ENCODE results near the gene DGCR8. TPM values are rescaled to one million over a fixed set of nuclear protein-coding genes. Genes with fewer than 3 reads are reported as not detected.

DGCR8 gene
- total RNA-seq, 1 donor from 2014 or later: 29.5 TPM

DNA sequence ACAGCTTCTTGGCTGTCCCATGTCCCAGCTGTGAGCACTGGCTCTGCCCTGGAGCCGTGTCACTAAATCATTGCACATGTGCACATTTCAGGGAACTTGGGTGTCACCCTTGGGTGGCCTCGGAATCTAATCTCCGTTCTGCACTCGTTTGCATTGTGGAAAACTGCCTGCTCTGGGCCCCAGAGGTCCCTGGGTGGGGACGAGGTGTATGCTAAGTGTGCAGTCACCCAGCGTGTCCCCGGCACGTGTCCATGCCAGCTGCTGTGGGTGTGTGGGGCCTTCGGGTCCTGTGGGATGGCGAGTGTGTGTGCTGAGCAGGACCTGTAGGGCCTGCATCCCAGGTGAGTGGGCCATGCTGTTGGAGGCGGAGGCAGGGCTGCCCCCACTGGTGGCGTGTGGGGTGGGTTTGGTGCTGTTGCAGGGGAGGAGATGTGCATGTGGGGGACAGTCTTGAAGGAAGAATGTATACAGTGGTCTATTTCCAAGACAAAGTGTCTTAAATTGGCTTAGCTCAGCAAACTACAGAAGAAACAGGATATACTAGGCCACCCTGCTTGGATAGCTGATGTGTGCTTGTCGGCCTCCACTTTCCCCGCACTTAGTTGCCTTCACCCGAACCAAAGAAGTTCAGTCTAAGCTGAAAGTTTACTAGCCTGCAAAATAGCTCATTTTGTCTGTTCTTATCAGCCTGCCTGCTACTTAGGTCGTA lies 44.5 kb upstream of the DGCR8 start:
- H3K4me1 ChIP-seq: peaks cover 22% of the 10 kb centered on the region
- H3K9me3 ChIP-seq: no peaks in the 10 kb centered on the region
- intact Hi-C loops (cut with DNase I): no loop called here
- no peak overlapping the region for H3K27ac ChIP-seq
- TF ChIP-seq, protein P1, sequence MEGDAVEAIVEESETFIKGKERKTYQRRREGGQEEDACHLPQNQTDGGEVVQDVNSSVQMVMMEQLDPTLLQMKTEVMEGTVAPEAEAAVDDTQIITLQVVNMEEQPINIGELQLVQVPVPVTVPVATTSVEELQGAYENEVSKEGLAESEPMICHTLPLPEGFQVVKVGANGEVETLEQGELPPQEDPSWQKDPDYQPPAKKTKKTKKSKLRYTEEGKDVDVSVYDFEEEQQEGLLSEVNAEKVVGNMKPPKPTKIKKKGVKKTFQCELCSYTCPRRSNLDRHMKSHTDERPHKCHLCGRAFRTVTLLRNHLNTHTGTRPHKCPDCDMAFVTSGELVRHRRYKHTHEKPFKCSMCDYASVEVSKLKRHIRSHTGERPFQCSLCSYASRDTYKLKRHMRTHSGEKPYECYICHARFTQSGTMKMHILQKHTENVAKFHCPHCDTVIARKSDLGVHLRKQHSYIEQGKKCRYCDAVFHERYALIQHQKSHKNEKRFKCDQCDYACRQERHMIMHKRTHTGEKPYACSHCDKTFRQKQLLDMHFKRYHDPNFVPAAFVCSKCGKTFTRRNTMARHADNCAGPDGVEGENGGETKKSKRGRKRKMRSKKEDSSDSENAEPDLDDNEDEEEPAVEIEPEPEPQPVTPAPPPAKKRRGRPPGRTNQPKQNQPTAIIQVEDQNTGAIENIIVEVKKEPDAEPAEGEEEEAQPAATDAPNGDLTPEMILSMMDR (IDR thresholded peaks at IDR 0.05): no peak
- no peak for DNase-seq
- H3K4me3 ChIP-seq: no peak overlapping the region
- no peaks in the 10 kb centered on the region for H3K27me3 ChIP-seq (ENCODE audit: low read depth)
- no peak for ATAC-seq
- peaks cover 51% of the 10 kb centered on the region for H3K36me3 ChIP-seq

DNA sequence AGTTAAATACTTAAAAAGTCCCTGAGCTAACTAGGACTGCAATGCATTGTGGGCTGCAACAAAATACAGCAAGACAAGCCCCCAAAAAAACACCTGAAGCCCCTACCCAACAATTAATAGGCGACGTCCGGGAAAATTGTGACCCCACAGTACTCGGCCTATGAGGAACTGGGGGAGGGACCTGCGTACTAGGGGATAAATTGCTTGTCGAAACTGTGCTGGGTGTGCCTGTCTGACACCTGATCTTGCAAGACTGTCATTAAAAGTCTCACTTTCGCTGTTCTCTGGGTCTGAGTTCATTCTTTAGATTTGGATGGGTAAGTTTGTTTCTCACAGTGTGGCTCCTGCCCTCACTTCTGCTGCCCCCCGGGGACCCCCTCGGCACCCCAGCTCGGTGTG lies 44.0 kb upstream of the DGCR8 start:
- Histone ChIP-seq H3K36me3 (peaks cover 56% of the 10 kb centered on the region), H3K4me3 (no peak overlapping the region), H3K27ac (no peak overlapping the region), H3K27me3 (ENCODE audit: low read depth) (no peaks in the 10 kb centered on the region), H3K9me3 (no peaks in the 10 kb centered on the region), H3K4me1 (peaks cover 22% of the 10 kb centered on the region)
- DNase-seq (no peak), ATAC-seq (no peak)
- intact Hi-C loops (cut with DNase I): no loop called here
- TF ChIP-seq, protein P1 (IDR thresholded peaks at IDR 0.05): no peak

DNA sequence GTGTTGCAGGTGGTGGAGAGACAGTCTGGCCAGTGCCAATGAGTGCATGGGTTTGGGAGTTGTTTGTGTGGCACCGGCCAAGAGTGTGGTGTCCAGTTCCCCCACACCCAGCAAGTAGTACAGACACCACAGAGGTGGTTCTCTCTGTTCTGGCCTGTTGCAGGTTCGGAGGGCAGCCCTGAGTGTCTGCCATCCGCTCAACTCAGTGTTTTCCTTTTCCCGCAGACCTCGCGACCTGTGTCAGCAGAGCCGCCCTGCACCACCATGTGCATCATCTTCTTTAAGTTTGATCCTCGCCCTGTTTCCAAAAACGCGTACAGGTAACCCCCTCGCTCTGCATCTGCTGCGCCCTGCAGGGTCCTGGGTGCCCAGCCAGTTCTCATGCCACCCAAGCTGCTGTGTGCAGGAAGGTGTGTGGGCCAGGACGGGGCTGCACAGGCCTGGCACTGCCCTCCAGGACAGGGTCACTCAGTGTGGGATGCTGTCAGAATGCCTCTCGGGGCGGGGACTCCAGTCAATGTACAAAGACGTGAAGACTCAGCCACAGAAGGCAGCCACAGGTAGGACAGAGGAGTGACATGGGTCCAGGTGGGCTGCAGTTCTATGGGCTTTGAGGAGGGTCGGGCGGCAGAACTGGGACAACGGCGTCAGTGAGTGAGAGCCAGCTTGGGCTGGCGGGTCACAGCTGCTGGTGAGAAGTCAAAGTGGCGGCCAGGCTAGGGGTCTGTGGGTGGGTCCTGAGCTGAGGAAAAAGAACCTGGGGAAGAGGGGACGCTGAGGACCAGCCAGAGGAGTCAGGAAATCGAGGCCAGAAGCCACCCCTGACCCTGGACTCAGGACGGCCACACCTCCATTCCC lies 43.3 kb upstream of the DGCR8 start:
- H3K4me1 ChIP-seq: peaks cover 19% of the 10 kb centered on the region
- no peak for DNase-seq
- H3K4me3 ChIP-seq: no peak overlapping the region
- intact Hi-C loops (cut with DNase I): no loop called here
- H3K9me3 ChIP-seq: no peaks in the 10 kb centered on the region
- H3K27me3 ChIP-seq (ENCODE audit: low read depth): no peaks in the 10 kb centered on the region
- TF ChIP-seq, protein P1 (IDR thresholded peaks at IDR 0.05): no peak
- H3K36me3 ChIP-seq: peaks cover 54% of the 10 kb centered on the region
- no peak for ATAC-seq
- H3K27ac ChIP-seq: no peak overlapping the region

DNA sequence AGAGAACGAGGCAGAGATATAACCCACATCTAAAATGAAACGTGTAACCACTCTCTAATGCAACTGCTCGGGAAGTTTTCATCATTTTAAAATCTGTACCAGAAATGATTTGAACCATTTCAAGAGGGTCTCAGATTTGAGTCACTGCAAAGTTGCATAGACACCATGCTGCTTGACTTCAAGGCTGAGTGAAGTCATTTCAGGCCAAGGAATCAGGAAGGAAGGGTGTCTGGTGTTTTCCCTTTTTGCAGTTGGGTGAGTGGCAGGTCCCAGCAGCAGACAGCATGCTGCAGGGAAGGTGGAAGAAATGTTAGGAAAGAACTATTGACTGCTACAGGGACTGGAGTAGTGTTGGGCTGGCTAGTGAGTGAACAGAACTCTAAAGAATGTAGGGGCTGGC lies 42.6 kb upstream of the DGCR8 start:
- Histone ChIP-seq H3K9me3 (no peaks in the 10 kb centered on the region), H3K4me1 (peaks cover 13% of the 10 kb centered on the region), H3K27me3 (ENCODE audit: low read depth) (no peaks in the 10 kb centered on the region), H3K36me3 (peaks cover 57% of the 10 kb centered on the region), H3K4me3 (no peak overlapping the region), H3K27ac (no peak overlapping the region)
- ATAC-seq: no peak
- no peak for DNase-seq
- TF ChIP-seq, protein P1 (IDR thresholded peaks at IDR 0.05): no peak
- intact Hi-C loops (cut with DNase I): no loop called here

DNA sequence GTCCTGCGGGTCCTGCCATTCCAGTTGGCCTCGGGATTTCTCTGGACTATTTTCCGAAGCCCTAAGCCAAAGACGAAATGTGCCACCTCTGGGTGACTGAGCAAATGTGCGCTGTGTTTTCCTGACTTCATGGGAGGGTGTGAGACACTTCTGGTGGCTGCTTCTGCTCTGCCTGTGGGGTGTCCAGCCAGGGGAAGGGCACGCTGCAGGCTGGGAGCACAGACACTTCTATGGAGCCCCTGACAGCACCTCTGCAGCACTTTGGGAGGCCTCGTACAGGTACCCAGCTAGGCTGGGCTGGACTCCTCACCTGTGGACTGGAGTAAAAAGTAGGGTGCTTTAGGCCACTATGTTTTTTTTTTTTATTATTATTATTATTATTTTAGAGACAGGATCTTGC lies 41.5 kb upstream of the DGCR8 start:
- intact Hi-C loops (cut with DNase I): no loop called here
- Histone ChIP-seq H3K27ac (no peak overlapping the region), H3K9me3 (no peaks in the 10 kb centered on the region), H3K4me3 (no peak overlapping the region), H3K36me3 (peaks cover 69% of the 10 kb centered on the region), H3K27me3 (ENCODE audit: low read depth) (no peaks in the 10 kb centered on the region), H3K4me1 (peaks cover 1% of the 10 kb centered on the region)
- ATAC-seq: no peak
- TF ChIP-seq, protein P1 (IDR thresholded peaks at IDR 0.05): no peak
- DNase-seq: no peak
